Spleen (tissue), 11 donors: Measurements from ENCODE around the gene SELENOH. TPM values are rescaled to one million over a fixed set of nuclear protein-coding genes. Genes with fewer than 3 reads are reported as not detected.
"Not testable (repeated sequence)": the region's sequence is repeated elsewhere in the genome, so short reads cannot be mapped to it uniquely, and the experiment has no call there.

Source experiments
- DNase-seq: peaks from one replicate; pipeline ENCODE4 v3.0.0-alpha.2; 2020
- H3K27ac ChIP-seq, 8 donors: fragments of 200-600 bp; sonication (generic) in 7 of 8; 1 replicate in 4 of 8; 2 replicates in 4 of 8; pipeline versions ENCODE4 v1.5.0 to v1.8.0; 2016 to 2021; ENCODE audit warnings: inconsistent platforms in 4 of 8, mild to moderate bottlenecking in 4 of 8, moderate library complexity in 1 of 8
- H3K27me3 ChIP-seq, 7 donors: fragments of 200-600 bp; sonication (generic) in 6 of 7; replicated peaks in 1 of 7; 1 replicate in 4 of 7; 2 replicates in 3 of 7; pipeline versions ENCODE4 v1.5.0 to v1.8.0; 2016 to 2021; ENCODE audit warnings: inconsistent platforms in 3 of 7, mild to moderate bottlenecking in 1 of 7
- H3K36me3 ChIP-seq, 6 donors: fragments of 200-600 bp; sonication (generic) in 5 of 6; 1 replicate in 4 of 6; 2 replicates in 2 of 6; pipeline versions ENCODE4 v1.5.0 to v1.8.0; 2016 to 2021; ENCODE audit warnings: inconsistent platforms in 2 of 6
- H3K4me1 ChIP-seq, 6 donors: fragments of 200-600 bp; sonication (generic) in 5 of 6; 1 replicate in 3 of 6; 2 replicates in 3 of 6; pipeline versions ENCODE4 v1.5.0 to v1.8.0; 2016 to 2021; ENCODE audit warnings: inconsistent platforms in 3 of 6
- H3K4me3 ChIP-seq, 8 donors: fragments of 200-600 bp; sonication (generic) in 7 of 8; 1 replicate in 4 of 8; 2 replicates in 4 of 8; pipeline versions ENCODE4 v1.5.0 to v1.8.0; 2016 to 2021; ENCODE audit warnings: inconsistent platforms in 4 of 8, mild to moderate bottlenecking in 4 of 8, moderate library complexity in 2 of 8
- H3K9me3 ChIP-seq, 8 donors: fragments of 200-600 bp; sonication (generic) in 7 of 8; 1 replicate in 4 of 8; 2 replicates in 4 of 8; pipeline versions ENCODE4 v1.5.0 to v1.8.0; 2016 to 2021; ENCODE audit warnings: inconsistent platforms in 4 of 8
- CTCF ChIP-seq, 11 experiments: fragments of 200-600 bp in 7 of 11; fragments of 450-650 bp in 4 of 11; sonication (generic) in 4 of 11; IDR thresholded peaks in 8 of 11; conservative IDR thresholded peaks in 3 of 11; 1 replicate in 7 of 11; 2 replicates in 4 of 11; pipeline versions ENCODE4 v1.4.0 to v1.8.0; 2016 to 2021; ENCODE audit warnings: antibody characterized with exemption in 11 of 11, inconsistent platforms in 4 of 11, mild to moderate bottlenecking in 1 of 11
- POLR2A ChIP-seq, 3 donors: fragments of 450-650 bp; IDR thresholded peaks; one replicate each; pipeline ENCODE4 v1.5.1; 2017; ENCODE audit warnings: antibody characterized with exemption in 3 of 3, mild to moderate bottlenecking in 1 of 3
- POLR2AphosphoS5 ChIP-seq, 3 donors: sonication (generic); formaldehyde crosslinking; IDR thresholded peaks; one replicate each; pipeline ENCODE4 v1.5.1; 2017; ENCODE audit warnings: antibody characterized with exemption in 3 of 3
- WGBS, 5 donors: extraction: QIAGEN DNeasy Blood & Tissue Kit in 3 of 5; methylation state at CpG; one replicate each; pipeline versions ENCODE4 v1.1.5 to v1.1.7; 2013 to 2018; 5-methylcytosine and 5-hydroxymethylcytosine counted together
- intact Hi-C: fragments of 100-400 bp; cut with DNase I; formaldehyde crosslinking; loops from one replicate; pipeline ENCODE4 v1.15.0; 2023; ENCODE audit warnings: low total_unique reads
- polyA plus RNA-seq, 3 donors: library from polyadenylated mRNA; stranded (reverse); fragments of 200-250 nt; gene quantifications; one replicate each; pipeline ENCODE4 v1.2.1, GENCODE V29; 2013
- total RNA-seq, 7 donors: library from RNA; depleted of rRNA in 3 of 7; stranded (reverse); fragments of >200 nt in 3 of 7; fragmentation: NEBNext Ultra II Directional in 4 of 7; extraction: Animal tissue kit (Norgen Biotek cat#: 25700) in 4 of 7; gene quantifications; one replicate each; pipeline versions ENCODE4 v1.1.0 to v1.2.1, GENCODE V29; 2016 to 2021
- donor health status: healthy with polysubstance abuse.
- donor health status: DM: no; HTN: no; CAD: no; lungs with moderate emphysema.
- donor health status: DM: no; HTN: no; CAD: no.
- donor health status: Bipolar disorder and iron deficiency.
- donor health status: healthy.
- donor health status: DM: no; HTN: no; CAD: no.
- donor health status: DM: yes; HTN: yes; CAD: no.

The SELENOH gene
- total and polyA plus RNA-seq, 10 donors: 79.1 to 247 (median 115) TPM

DNA sequence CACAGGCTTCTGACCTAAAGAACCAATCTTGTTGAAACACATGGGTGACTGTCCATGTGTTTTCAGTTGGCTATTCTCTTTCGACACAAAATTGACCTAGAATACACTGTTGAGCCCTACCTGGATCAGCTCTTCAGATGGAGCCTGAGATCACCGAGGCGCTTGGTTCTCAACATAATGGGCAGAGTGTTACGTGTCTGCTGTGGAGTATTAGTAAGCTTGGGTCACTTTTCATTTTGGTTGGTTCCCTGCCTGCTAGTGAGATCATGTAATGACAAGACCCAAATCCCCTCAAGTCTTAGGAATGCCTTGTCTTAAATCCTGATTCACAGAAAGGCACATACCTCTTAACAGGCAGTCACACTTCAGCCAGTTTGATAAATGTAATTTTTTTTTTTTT lies 38.0 kb upstream of the SELENOH start:
- peaks cover 0 to 5% (median 0%) of the 10 kb centered on the region in 6 donors for H3K4me1 ChIP-seq
- no peak overlapping the region for H3K4me3 ChIP-seq
- no peak overlapping the region for H3K27ac ChIP-seq
- no peak for TF ChIP-seq POLR2AphosphoS5 (IDR thresholded peaks at IDR 0.05)
- no peak for TF ChIP-seq POLR2A (IDR thresholded peaks at IDR 0.05)
- TF ChIP-seq CTCF (IDR thresholded peaks at IDR 0.05 in 8 of 11, conservative IDR thresholded peaks at IDR 0.05 in 3 of 11): no peak
- intact Hi-C loops: no loop called here
- 92 to 97% (median 95%) methylated on average over 4 of the region's 4 CpGs for WGBS, 5 donors
- peaks cover 3 to 86% (median 61%) of the 10 kb centered on the region in 6 donors for H3K36me3 ChIP-seq
- H3K9me3 ChIP-seq: no peaks in the 10 kb centered on the region
- H3K27me3 ChIP-seq: no peaks in the 10 kb centered on the region
- no peak for DNase-seq

GRCh38 chr11:57704932-57705331 lies 36.4 kb upstream of the SELENOH start:
- Histone ChIP-seq H3K9me3 (no peaks in the 10 kb centered on the region), H3K4me1 (peaks cover 0 to 21% (median 6%) of the 10 kb centered on the region in 6 donors), H3K27ac (no peak overlapping the region), H3K4me3 (no peak overlapping the region), H3K27me3 (no peaks in the 10 kb centered on the region), H3K36me3 (peaks cover 0 to 83% (median 45%) of the 10 kb centered on the region in 6 donors)
- TF ChIP-seq POLR2AphosphoS5 (IDR thresholded peaks at IDR 0.05) (no peak), POLR2A (IDR thresholded peaks at IDR 0.05) (no peak), CTCF (IDR thresholded peaks at IDR 0.05 in 8 of 11, conservative IDR thresholded peaks at IDR 0.05 in 3 of 11) (no peak)
- WGBS, 5 donors: 88 to 95% (median 91%) methylated on average over 6 of the region's 6 CpGs
- no peak for DNase-seq
- intact Hi-C loops: no loop called here

GRCh38 chr11:57705432-57705831 lies 35.9 kb upstream of the SELENOH start:
- H3K27ac ChIP-seq, H3K27me3 ChIP-seq, DNase-seq, H3K9me3 ChIP-seq, intact Hi-C loops, H3K4me3 ChIP-seq: not testable (repeated sequence)
- WGBS, 5 donors: 91 to 97% (median 92%) methylated on average over 8 of the region's 8 CpGs
- Histone ChIP-seq H3K36me3 (peaks cover 0 to 78% (median 40%) of the 10 kb centered on the region in 6 donors), H3K4me1 (peaks cover 0 to 26% (median 11%) of the 10 kb centered on the region in 6 donors)

DNA sequence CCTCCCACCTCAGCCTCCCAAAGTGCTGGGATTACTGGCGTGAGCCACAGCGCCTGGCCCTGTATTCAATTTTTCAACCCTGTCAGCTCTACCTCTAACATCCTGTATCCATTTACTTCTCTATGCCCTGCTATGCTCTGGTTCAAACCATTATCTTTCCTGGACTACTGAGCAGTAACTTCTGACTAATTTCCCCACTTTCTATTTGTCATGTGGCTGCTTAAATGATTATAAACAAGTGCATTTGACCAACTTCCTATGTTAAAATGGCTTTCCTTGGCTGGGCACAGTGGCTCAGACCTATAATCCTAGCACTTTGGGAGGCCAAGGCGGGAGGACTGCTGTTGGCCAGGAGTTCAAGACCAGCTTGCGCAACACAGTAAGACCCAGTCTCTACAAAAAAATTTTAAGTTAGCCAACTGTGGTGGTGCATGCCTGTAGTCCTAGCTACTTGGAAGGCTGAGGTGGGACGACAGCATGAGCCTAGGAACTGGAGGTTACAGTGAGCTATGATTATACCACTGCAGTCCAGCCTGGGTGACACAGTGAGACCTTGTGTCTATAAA lies 31.4 kb upstream of the SELENOH start:
- H3K27ac ChIP-seq: no peak overlapping the region
- intact Hi-C loops: no loop called here

More for the DNA sequence above, 31.4 kb upstream of the SELENOH start:
- no peak for DNase-seq
- no peaks in the 10 kb centered on the region for H3K27me3 ChIP-seq
- H3K4me3 ChIP-seq: no peak overlapping the region
- peaks cover 0 to 33% (median 3%) of the 10 kb centered on the region in 6 donors for H3K36me3 ChIP-seq
- WGBS, 5 donors: 91 to 95% (median 94%) methylated on average over 5 of the region's 5 CpGs
- H3K9me3 ChIP-seq: no peaks in the 10 kb centered on the region
- TF ChIP-seq POLR2A (IDR thresholded peaks at IDR 0.05) (no peak), POLR2AphosphoS5 (IDR thresholded peaks at IDR 0.05) (no peak), CTCF (IDR thresholded peaks at IDR 0.05 in 8 of 11, conservative IDR thresholded peaks at IDR 0.05 in 3 of 11) (no peak)
- H3K4me1 ChIP-seq: peaks cover 26 to 63% (median 45%) of the 10 kb centered on the region in 6 donors
